Stimulated activated naive CD8-positive, alpha-beta T cell treated with anti-CD3 and anti-CD28 coated beads, Interleukin-15, Interleukin-2, amounts not matched to agents 100 U/mL and 50 U/mL, for 24 hours (primary cell): ENCODE data around the gene NHSL2.
"Not testable (repeated sequence)": the region's sequence is repeated elsewhere in the genome, so short reads cannot be mapped to it uniquely, and the experiment has no call there.

Experiments used
- ATAC-seq: fragments of 150-1000 bp; cut with Tn5 transposase; one replicate; pipeline ENCODE4 v1.10.0; 2021
- DNase-seq: peaks from one replicate; pipeline ENCODE4 v3.0.0; 2021

Gene NHSL2

GRCh38 chrX:71923516-71923915, 12.9 kb downstream of the NHSL2 start:
- ATAC-seq, result no peak
- DNase-seq, result no peak

- ATAC-seq (no peak), DNase-seq (no peak)
Observed at GRCh38 chrX:71927040-71927439, 16.4 kb downstream of the NHSL2 start.

GRCh38 chrX:71928856-71929255, 18.2 kb downstream of the NHSL2 start:
- DNase-seq, result no peak
- ATAC-seq, result no peak

GRCh38 chrX:71930298-71930697, 19.7 kb downstream of the NHSL2 start:
- ATAC-seq (no peak), DNase-seq (no peak)

- DNase-seq (no peak), ATAC-seq (no peak)
Observed at GRCh38 chrX:71935476-71935875, 24.8 kb downstream of the NHSL2 start.

- no peak for DNase-seq
- ATAC-seq, result no peak
Observed at GRCh38 chrX:71936632-71937031, 26.0 kb downstream of the NHSL2 start.

GRCh38 chrX:71938371-71938770, 27.7 kb downstream of the NHSL2 start:
- DNase-seq, result no peak
- ATAC-seq, result no peak

GRCh38 chrX:71941145-71941544, 30.5 kb downstream of the NHSL2 start:
- DNase-seq (no peak), ATAC-seq (no peak)

GRCh38 chrX:71941776-71942175, 31.1 kb downstream of the NHSL2 start:
- ATAC-seq (no peak), DNase-seq (no peak)

GRCh38 chrX:71944369-71944768, 33.7 kb downstream of the NHSL2 start:
- ATAC-seq (no peak), DNase-seq (no peak)

GRCh38 chrX:71945237-71945805, 34.7 kb downstream of the NHSL2 start:
- DNase-seq, result no peak
- no peak for ATAC-seq

GRCh38 chrX:71949363-71949762, 38.7 kb downstream of the NHSL2 start:
- DNase-seq (no peak), ATAC-seq (no peak)

- ATAC-seq (no peak), DNase-seq (no peak)
Observed at GRCh38 chrX:71949844-71950445, 39.3 kb downstream of the NHSL2 start.

- ATAC-seq, result no peak
Observed at GRCh38 chrX:71953391-71953790, 42.7 kb downstream of the NHSL2 start.

GRCh38 chrX:71953946-71954345, 43.3 kb downstream of the NHSL2 start:
- ATAC-seq, result no peak

More at GRCh38 chrX:71953391-71953790, 42.7 kb downstream of the NHSL2 start:
- no peak for DNase-seq

GRCh38 chrX:71954458-71954857, 43.8 kb downstream of the NHSL2 start:
- no peak for DNase-seq
- no peak for ATAC-seq

More at GRCh38 chrX:71953946-71954345, 43.3 kb downstream of the NHSL2 start:
- DNase-seq, result no peak

- ATAC-seq, result no peak
- no peak for DNase-seq
Observed at GRCh38 chrX:71955530-71956120, 45.0 kb downstream of the NHSL2 start.

- DNase-seq, result no peak
- ATAC-seq, result no peak
Observed at GRCh38 chrX:71958281-71958675, 47.6 kb downstream of the NHSL2 start.

GRCh38 chrX:71964184-71964583, 53.5 kb downstream of the NHSL2 start:
- not testable (repeated sequence) for DNase-seq, ATAC-seq

GRCh38 chrX:71974916-71975315, 64.3 kb downstream of the NHSL2 start:
- DNase-seq (no peak), ATAC-seq (no peak)

- DNase-seq (no peak), ATAC-seq (no peak)
Observed at GRCh38 chrX:71976753-71977152, 66.1 kb downstream of the NHSL2 start.

- no peak for ATAC-seq
- no peak for DNase-seq
Observed at GRCh38 chrX:71978164-71978563, 67.5 kb downstream of the NHSL2 start.

- DNase-seq, result no peak
- no peak for ATAC-seq
Observed at GRCh38 chrX:71989768-71990426, 79.3 kb downstream of the NHSL2 start.
